Hematopoietic multipotent progenitor cell treated with erythropoietin and hydrocortisone succinate and interleukin-3 and kit ligand, for 8 days (in vitro differentiated cells): ENCODE measurements around the gene USH1C.

ENCODE experiments used
- DNase-seq: peaks from one replicate; pipeline ENCODE4 v3.0.0-alpha.2; 2015

The USH1C gene

GRCh38 chr11:17524221-17524620, 20.0 kb downstream of the USH1C start:
- DNase-seq: no peak

GRCh38 chr11:17522655-17523054, 21.6 kb downstream of the USH1C start:
- no peak for DNase-seq

GRCh38 chr11:17521106-17521900, 22.9 kb downstream of the USH1C start:
- DNase-seq: no peak

GRCh38 chr11:17519061-17519885, 24.9 kb downstream of the USH1C start:
- no peak for DNase-seq

GRCh38 chr11:17518366-17518765, 25.9 kb downstream of the USH1C start:
- no peak for DNase-seq

GRCh38 chr11:17517186-17517585, 27.0 kb downstream of the USH1C start:
- DNase-seq: no peak

- no peak for DNase-seq
Observed at GRCh38 chr11:17516551-17517150, 27.6 kb downstream of the USH1C start.

- no peak for DNase-seq
Observed at GRCh38 chr11:17515443-17516176, 28.6 kb downstream of the USH1C start.

- DNase-seq: no peak
Observed at GRCh38 chr11:17514476-17514875, 29.7 kb downstream of the USH1C start.

- DNase-seq: no peak
Observed at GRCh38 chr11:17513853-17514252, 30.4 kb downstream of the USH1C start.

- DNase-seq: no peak
Observed at GRCh38 chr11:17512101-17512500, 32.1 kb downstream of the USH1C start.

GRCh38 chr11:17511571-17511970, 32.6 kb downstream of the USH1C start:
- DNase-seq: no peak

GRCh38 chr11:17510507-17511206, 33.6 kb downstream of the USH1C start:
- DNase-seq: no peak

GRCh38 chr11:17508791-17509190, 35.4 kb downstream of the USH1C start:
- DNase-seq: no peak

- no peak for DNase-seq
Observed at GRCh38 chr11:17508306-17508705, 35.9 kb downstream of the USH1C start.

GRCh38 chr11:17507773-17508172, 36.4 kb downstream of the USH1C start:
- no peak for DNase-seq

GRCh38 chr11:17506942-17507341, 37.3 kb downstream of the USH1C start:
- no peak for DNase-seq

GRCh38 chr11:17506314-17506713, 37.9 kb downstream of the USH1C start:
- DNase-seq: no peak

- no peak for DNase-seq
Observed at GRCh38 chr11:17505146-17505545, 39.1 kb downstream of the USH1C start.

- DNase-seq: peak; percentile 71
Observed at GRCh38 chr11:17504330-17505107, 39.7 kb downstream of the USH1C start.

- DNase-seq: no peak
Observed at GRCh38 chr11:17502630-17503029, 41.6 kb downstream of the USH1C start.

- DNase-seq: no peak
Observed at GRCh38 chr11:17500673-17501072, 43.5 kb downstream of the USH1C start.
